Stimulated activated CD4-positive, alpha-beta T cell treated with anti-CD3 and anti-CD28 coated beads, Interleukin-12 subunit alpha, Interleukin-12 subunit beta, amount 100 ng/mL, for 4 hours (primary cell): ENCODE results near the gene ADAMTS17.
A peak's percentile ranks its signal among the peaks of the same experiment; 100 is the strongest.

Experiments
- DNase-seq: peaks from one replicate; pipeline ENCODE4 v3.0.0-alpha.2; 2020

Gene ADAMTS17

DNA sequence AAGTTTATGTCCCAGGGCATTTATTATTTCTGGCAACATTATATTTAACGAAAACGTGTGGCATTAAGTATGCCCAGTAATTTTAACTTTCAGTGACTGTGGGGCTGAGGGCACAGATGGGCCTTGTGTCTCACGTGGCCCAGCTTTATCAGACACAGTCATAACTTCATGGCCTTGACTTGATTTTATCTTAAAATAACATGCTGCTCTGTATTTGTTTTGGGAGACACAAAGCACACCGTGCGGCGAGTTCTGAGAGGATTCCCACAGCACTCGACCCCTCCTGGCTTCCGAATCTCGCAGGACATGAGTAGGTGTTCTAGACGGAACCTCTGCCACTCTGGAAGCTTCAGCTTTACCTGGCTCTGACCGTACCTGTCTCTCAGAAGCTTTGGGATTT is 180.8 kb downstream of the ADAMTS17 start:
- no peak for DNase-seq

- DNase-seq = no peak
Measured at GRCh38 chr15:100159436-100159835, 182.3 kb downstream of the ADAMTS17 start.

GRCh38 chr15:100158356-100158755 is 183.4 kb downstream of the ADAMTS17 start:
- no peak for DNase-seq

- DNase-seq = no peak
Measured at GRCh38 chr15:100156201-100156600, 185.6 kb downstream of the ADAMTS17 start.

DNA sequence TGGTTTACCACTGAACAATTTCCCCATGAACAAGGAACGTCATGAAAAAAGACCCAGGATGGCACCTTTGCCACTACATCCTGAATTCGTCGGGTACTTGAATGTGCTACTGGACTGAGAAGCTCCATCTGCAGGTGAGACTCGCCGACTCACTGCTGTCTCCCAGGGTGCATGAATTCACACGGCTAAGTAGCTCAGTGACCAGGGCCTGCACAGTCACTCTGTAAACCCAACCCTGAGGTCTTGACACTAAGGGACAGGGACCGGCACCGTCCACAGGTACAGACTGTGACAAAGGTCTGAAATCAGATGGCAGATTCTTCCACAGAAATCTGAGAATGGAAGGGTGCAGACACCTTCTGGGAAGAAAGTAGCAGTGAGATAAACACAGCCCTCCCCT is 187.4 kb downstream of the ADAMTS17 start:
- no peak for DNase-seq

DNA sequence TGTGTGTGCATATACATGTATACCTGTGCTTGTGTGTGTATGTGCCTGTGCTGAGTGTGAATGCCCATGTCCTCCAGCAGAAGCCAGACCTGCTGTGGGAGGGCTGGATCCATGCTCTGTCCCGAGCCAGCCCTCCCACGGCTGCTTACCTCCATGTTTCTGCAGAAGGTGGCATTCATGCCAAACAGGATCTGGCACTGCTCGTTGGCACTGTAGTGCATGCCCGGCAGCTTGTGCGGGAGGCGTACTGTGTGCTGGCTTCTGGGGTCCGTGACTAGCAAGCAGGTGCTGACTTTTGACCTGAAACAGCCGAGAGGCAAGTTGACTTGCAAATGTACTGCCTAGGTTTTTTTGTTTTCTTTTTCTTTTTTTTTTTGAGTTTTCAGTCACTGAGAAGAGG is 189.3 kb downstream of the ADAMTS17 start:
- DNase-seq = no peak

- DNase-seq = no peak
Measured at GRCh38 chr15:100150906-100151305, 190.9 kb downstream of the ADAMTS17 start.

- no peak for DNase-seq
Measured at GRCh38 chr15:100147828-100148227, 193.9 kb downstream of the ADAMTS17 start.

GRCh38 chr15:100143378-100143777 is 198.4 kb downstream of the ADAMTS17 start:
- DNase-seq = no peak

DNA sequence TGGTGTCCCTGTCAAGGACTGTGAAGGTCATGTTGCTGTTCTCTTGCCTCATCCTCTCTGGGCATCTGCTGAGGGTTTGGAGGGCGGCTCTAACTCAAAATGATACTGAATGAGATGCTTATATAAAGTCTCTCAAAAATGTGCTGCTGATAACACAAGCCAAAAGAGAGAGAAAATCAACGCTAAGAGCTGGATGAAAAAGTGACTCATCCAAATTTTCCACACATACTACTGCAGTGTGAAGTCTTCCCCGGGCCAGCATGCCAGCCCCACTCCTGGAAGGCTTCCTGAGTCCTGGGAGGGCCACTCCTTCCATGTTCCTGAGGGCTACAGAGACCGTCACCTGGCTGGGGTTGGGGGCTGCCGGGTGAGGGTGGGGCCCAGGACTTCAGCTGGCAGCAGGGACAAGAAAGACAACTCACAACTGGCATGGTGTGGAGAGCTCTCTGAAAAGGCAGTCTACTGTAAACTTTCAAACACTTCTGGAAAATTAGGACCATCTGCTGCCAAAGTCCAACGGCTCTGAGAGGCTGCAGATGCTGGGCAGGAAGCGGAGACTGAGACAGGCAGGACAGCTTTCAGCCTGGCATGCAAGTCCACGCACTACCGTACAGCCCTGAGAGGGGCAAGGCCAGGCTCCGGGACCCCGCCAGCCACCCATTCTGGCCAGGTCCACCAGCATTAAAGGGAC is 200.3 kb downstream of the ADAMTS17 start:
- no peak for DNase-seq

- no peak for DNase-seq
Measured at GRCh38 chr15:100140527-100141308, 201.1 kb downstream of the ADAMTS17 start.

GRCh38 chr15:100134586-100134985 is 207.2 kb downstream of the ADAMTS17 start:
- no peak for DNase-seq

- DNase-seq = no peak
Measured at GRCh38 chr15:100134089-100134583, 207.6 kb downstream of the ADAMTS17 start.

DNA sequence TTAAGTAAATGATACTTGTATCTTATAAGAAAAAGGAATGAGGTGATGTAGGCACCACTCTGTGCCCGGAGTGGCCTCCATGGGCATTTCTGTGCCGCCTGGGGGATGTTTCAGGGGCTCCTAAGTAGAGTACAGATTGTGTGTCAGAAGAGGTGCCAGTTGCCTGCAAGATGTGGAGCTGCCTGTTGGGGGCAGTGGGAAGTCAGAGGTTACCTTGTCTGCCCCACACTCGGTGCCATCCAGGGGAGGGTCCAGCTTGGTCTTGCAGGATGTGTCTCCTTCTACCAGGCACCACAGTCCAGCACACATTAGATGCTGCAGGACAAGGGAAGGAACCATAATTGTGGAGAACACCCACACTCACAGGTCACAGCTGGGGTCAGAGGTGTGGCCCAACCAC is 208.8 kb downstream of the ADAMTS17 start:
- DNase-seq = no peak

- no peak for DNase-seq
Measured at GRCh38 chr15:100132309-100132708, 209.5 kb downstream of the ADAMTS17 start.

DNA sequence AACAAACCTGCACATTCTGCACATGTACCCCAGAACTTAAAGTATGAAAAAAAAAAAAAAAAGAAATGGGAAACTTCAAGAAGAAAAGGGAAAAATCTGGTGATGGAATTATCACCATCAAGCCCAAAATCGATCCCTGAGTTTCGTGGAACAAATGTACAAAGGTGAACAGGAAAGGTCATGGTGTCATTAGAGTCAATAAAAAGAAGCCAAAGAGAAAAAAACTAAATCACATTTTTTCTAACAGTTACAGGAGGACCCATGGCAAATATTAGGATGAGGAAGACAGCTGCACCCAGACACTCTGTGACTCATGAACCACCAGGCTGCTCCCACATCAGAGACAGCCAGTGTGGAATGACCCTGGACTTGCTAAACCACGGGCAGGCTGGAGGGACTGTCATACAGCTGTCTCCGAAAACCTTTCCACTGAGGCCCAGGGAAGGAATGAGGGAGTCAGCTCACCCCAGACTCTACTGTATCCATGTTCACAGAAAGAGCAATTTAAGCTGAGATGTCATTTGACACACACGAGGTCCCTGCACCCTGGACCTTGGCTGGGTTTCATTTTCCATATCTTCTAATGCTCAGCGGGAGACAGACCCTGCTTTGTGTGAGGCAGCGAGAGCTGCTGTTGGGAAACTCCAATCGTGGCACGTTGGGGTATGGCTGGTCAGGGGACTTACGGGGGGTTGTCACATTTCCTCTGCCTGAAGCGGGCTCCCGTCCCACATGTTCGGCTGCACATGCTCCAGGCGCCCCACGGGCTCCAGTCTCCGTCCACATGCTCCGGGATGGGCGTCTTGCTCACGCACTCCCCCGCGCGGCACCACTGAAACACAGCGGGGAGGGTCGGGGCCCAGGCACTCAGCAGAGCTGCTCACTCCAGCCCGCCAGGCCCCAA is 210.2 kb downstream of the ADAMTS17 start:
- DNase-seq = peak; percentile 26

GRCh38 chr15:100129677-100130076 is 212.1 kb downstream of the ADAMTS17 start:
- no peak for DNase-seq

- DNase-seq = no peak
Measured at GRCh38 chr15:100125401-100126191, 216.2 kb downstream of the ADAMTS17 start.

- DNase-seq = no peak
Measured at GRCh38 chr15:100124936-100125335, 216.8 kb downstream of the ADAMTS17 start.

DNA sequence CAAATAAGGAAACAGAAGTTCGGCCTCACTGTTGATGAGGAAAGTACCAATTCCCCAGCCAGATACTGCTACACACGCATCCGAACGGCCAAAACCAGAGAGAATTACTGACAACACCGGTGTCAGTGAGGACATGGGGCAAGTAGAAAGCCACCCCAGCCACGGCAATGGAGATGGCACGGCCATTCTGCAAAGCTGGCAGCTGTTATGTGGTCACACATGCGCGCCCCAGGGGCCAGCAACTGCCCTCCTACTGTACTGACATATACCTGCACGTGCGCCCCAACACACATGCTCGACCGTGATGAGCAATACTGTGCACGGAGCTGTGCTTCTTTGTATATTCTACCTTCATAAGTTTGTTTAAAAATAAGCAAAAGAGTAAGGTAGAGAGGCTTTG is 217.4 kb downstream of the ADAMTS17 start:
- no peak for DNase-seq

- no peak for DNase-seq
Measured at GRCh38 chr15:100123611-100124010, 218.2 kb downstream of the ADAMTS17 start.

- no peak for DNase-seq
Measured at GRCh38 chr15:100121285-100121684, 220.5 kb downstream of the ADAMTS17 start.
